Large intestine (tissue), 3 donors: ENCODE measurements around the gene TRAPPC11. TPM values are rescaled to one million over a fixed set of nuclear protein-coding genes. Genes with fewer than 3 reads are reported as not detected.

ENCODE experiments used
- DNase-seq, 2 donors: peaks; one replicate each; pipeline versions ENCODE4 v3.0.0 to v3.0.0-alpha.2; 2013
- H3K27ac ChIP-seq: one replicate; pipeline ENCODE4 v1.5.1; 2013; ENCODE audit warnings: low read length
- H3K27me3 ChIP-seq: 2 replicates; pipeline ENCODE4 v1.6.1; 2013; ENCODE audit warnings: low read length; ENCODE audit not compliant: control insufficient read depth, insufficient read depth
- H3K36me3 ChIP-seq: 2 replicates; pipeline ENCODE4 v1.6.1; 2013; ENCODE audit warnings: low read length; ENCODE audit not compliant: control insufficient read depth, insufficient read depth
- H3K4me1 ChIP-seq: one replicate; pipeline ENCODE4 v1.6.1; 2013; ENCODE audit warnings: low read length; ENCODE audit not compliant: control insufficient read depth, insufficient read depth
- H3K4me3 ChIP-seq: one replicate; pipeline ENCODE4 v1.5.1; 2013; ENCODE audit warnings: low read length
- H3K9me3 ChIP-seq: one replicate; pipeline ENCODE4 v1.6.1; 2013; ENCODE audit warnings: mild to moderate bottlenecking, low read depth, low read length, moderate library complexity; ENCODE audit not compliant: control insufficient read depth
- WGBS: methylation state at CpG from one replicate; pipeline ENCODE4 v1.1.5; 2013; ENCODE audit warnings: low lambda C conversion rate; ENCODE audit not compliant: insufficient coverage; 5-methylcytosine and 5-hydroxymethylcytosine counted together
- polyA plus RNA-seq: library from polyadenylated mRNA; unstranded; fragments of 120-200 nt; gene quantifications from one replicate; pipeline ENCODE4 v1.2.1, GENCODE V29; 2013

Gene TRAPPC11
- polyA plus RNA-seq, 1 donor, result 28.9 TPM

GRCh38 chr4:183636503-183636902, 22.6 kb upstream of the TRAPPC11 start:
- no peaks in the 10 kb centered on the region for H3K9me3 ChIP-seq
- peaks cover 1% of the 10 kb centered on the region for H3K36me3 ChIP-seq
- DNase-seq, result peak; percentile 19 to 58
- H3K27ac ChIP-seq, result peak overlapping the region; percentile 2
- H3K4me3 ChIP-seq, result peak overlapping the region; percentile 17
- H3K27me3 ChIP-seq, result no peaks in the 10 kb centered on the region
- WGBS, result 60% methylated on average over 1 of the region's 8 CpGs
- no peaks in the 10 kb centered on the region for H3K4me1 ChIP-seq

- no peaks in the 10 kb centered on the region for H3K27me3 ChIP-seq
- peaks cover 2% of the 10 kb centered on the region for H3K36me3 ChIP-seq
- H3K9me3 ChIP-seq, result no peaks in the 10 kb centered on the region
- WGBS, result 0% methylated on average over 1 of the region's 5 CpGs
- H3K27ac ChIP-seq, result peak overlapping the region; percentile 2
- no peak for DNase-seq
- H3K4me1 ChIP-seq, result no peaks in the 10 kb centered on the region
- peak overlapping the region; percentile 17 for H3K4me3 ChIP-seq
Observed at GRCh38 chr4:183636923-183637322, 22.2 kb upstream of the TRAPPC11 start.

- 86% methylated on average over 3 of the region's 3 CpGs for WGBS
- no peak overlapping the region for H3K27ac ChIP-seq
- no peak overlapping the region for H3K4me3 ChIP-seq
- no peak for DNase-seq
- no peaks in the 10 kb centered on the region for H3K4me1 ChIP-seq
- H3K9me3 ChIP-seq, result no peaks in the 10 kb centered on the region
- H3K27me3 ChIP-seq, result no peaks in the 10 kb centered on the region
- H3K36me3 ChIP-seq, result peaks cover 5% of the 10 kb centered on the region
Observed at GRCh38 chr4:183637461-183637860, 21.6 kb upstream of the TRAPPC11 start.

- 91% methylated on average over 3 of the region's 5 CpGs for WGBS
- no peaks in the 10 kb centered on the region for H3K9me3 ChIP-seq
- peaks cover 8% of the 10 kb centered on the region for H3K36me3 ChIP-seq
- no peaks in the 10 kb centered on the region for H3K4me1 ChIP-seq
- DNase-seq, result no peak
- H3K27me3 ChIP-seq, result no peaks in the 10 kb centered on the region
- H3K4me3 ChIP-seq, result no peak overlapping the region
- no peak overlapping the region for H3K27ac ChIP-seq
Observed at GRCh38 chr4:183638436-183638835, 20.7 kb upstream of the TRAPPC11 start.

GRCh38 chr4:183639291-183639690, 19.8 kb upstream of the TRAPPC11 start:
- H3K4me1 ChIP-seq, result no peaks in the 10 kb centered on the region
- peaks cover 12% of the 10 kb centered on the region for H3K36me3 ChIP-seq
- DNase-seq, result no peak
- H3K4me3 ChIP-seq, result no peak overlapping the region
- 100% methylated on average over 3 of the region's 3 CpGs for WGBS
- H3K27me3 ChIP-seq, result no peaks in the 10 kb centered on the region
- no peak overlapping the region for H3K27ac ChIP-seq
- H3K9me3 ChIP-seq, result no peaks in the 10 kb centered on the region

- 100% methylated on average over 1 of the region's 7 CpGs for WGBS
- peaks cover 44% of the 10 kb centered on the region for H3K36me3 ChIP-seq
Observed at GRCh38 chr4:183645326-183645725, 13.8 kb upstream of the TRAPPC11 start.

GRCh38 chr4:183657564-183657963, 1.5 kb upstream of the TRAPPC11 start:
- Histone ChIP-seq H3K4me3 (peak overlapping the region; percentile 64), H3K9me3 (no peaks in the 10 kb centered on the region), H3K4me1 (peaks cover 10% of the 10 kb centered on the region), H3K36me3 (peaks cover 16% of the 10 kb centered on the region), H3K27ac (no peak overlapping the region), H3K27me3 (no peaks in the 10 kb centered on the region)
- WGBS, result 83% methylated on average over 1 of the region's 3 CpGs
- no peak for DNase-seq

More at GRCh38 chr4:183645326-183645725, 13.8 kb upstream of the TRAPPC11 start:
- Histone ChIP-seq H3K27ac (no peak overlapping the region), H3K27me3 (no peaks in the 10 kb centered on the region), H3K4me3 (no peak overlapping the region), H3K4me1 (no peaks in the 10 kb centered on the region), H3K9me3 (no peaks in the 10 kb centered on the region)
- DNase-seq, result no peak

GRCh38 chr4:183658362-183659028, 598 bp upstream of the TRAPPC11 start:
- no CpG with 5 or more reads among the region's 39 CpGs for WGBS
- H3K9me3 ChIP-seq, result no peaks in the 10 kb centered on the region
- H3K4me1 ChIP-seq, result peaks cover 10% of the 10 kb centered on the region
- peaks cover 12% of the 10 kb centered on the region for H3K36me3 ChIP-seq
- peak overlapping the region; percentile 10 for H3K27ac ChIP-seq
- no peaks in the 10 kb centered on the region for H3K27me3 ChIP-seq
- H3K4me3 ChIP-seq, result peak overlapping the region; percentile 64
- DNase-seq, result peak; percentile 36 to 71

GRCh38 chr4:183659872-183660242, 764 bp downstream of the TRAPPC11 start:
- no peaks in the 10 kb centered on the region for H3K27me3 ChIP-seq
- H3K36me3 ChIP-seq, result peaks cover 8% of the 10 kb centered on the region
- no peaks in the 10 kb centered on the region for H3K9me3 ChIP-seq
- DNase-seq, result peak in 1 of 2 donors; percentile 35
- peak overlapping the region; percentile 91 for H3K27ac ChIP-seq
- 0% methylated on average over 1 of the region's 10 CpGs for WGBS
- H3K4me1 ChIP-seq, result peaks cover 10% of the 10 kb centered on the region
- peak overlapping the region; percentile 80 for H3K4me3 ChIP-seq

GRCh38 chr4:183666088-183666487, 7.0 kb downstream of the TRAPPC11 start:
- WGBS, result no CpG with 5 or more reads among the region's 1 CpG
- no peak for DNase-seq
- H3K27me3 ChIP-seq, result no peaks in the 10 kb centered on the region
- H3K4me3 ChIP-seq, result no peak overlapping the region
- no peak overlapping the region for H3K27ac ChIP-seq
- no peaks in the 10 kb centered on the region for H3K4me1 ChIP-seq
- H3K36me3 ChIP-seq, result peaks cover 46% of the 10 kb centered on the region
- no peaks in the 10 kb centered on the region for H3K9me3 ChIP-seq

GRCh38 chr4:183670251-183670650, 11.2 kb downstream of the TRAPPC11 start:
- no CpG with 5 or more reads among the region's 3 CpGs for WGBS
- DNase-seq, result no peak
- Histone ChIP-seq H3K9me3 (no peaks in the 10 kb centered on the region), H3K27me3 (no peaks in the 10 kb centered on the region), H3K36me3 (peaks cover 49% of the 10 kb centered on the region), H3K27ac (no peak overlapping the region), H3K4me3 (no peak overlapping the region), H3K4me1 (no peaks in the 10 kb centered on the region)
